ENCODE results near the gene TMEM203.

GRCh38 chr9:137199411-137200121, 5.9 kb downstream of the TMEM203 start:
- no peak for TF ChIP-seq CTCF (conservative IDR thresholded peaks at IDR 0.05; ENCODE audit: low read length)
- TF ChIP-seq EZH2phosphoT487 (IDR thresholded peaks at IDR 0.05; ENCODE audit: borderline replicate concordance, low read depth, low read length): no peak
